ENCODE measurements around the gene CCDC12.
"Not testable (repeated sequence)": the region's sequence is repeated elsewhere in the genome, so short reads cannot be mapped to it uniquely, and the experiment has no call there.

CCDC12 gene

DNA sequence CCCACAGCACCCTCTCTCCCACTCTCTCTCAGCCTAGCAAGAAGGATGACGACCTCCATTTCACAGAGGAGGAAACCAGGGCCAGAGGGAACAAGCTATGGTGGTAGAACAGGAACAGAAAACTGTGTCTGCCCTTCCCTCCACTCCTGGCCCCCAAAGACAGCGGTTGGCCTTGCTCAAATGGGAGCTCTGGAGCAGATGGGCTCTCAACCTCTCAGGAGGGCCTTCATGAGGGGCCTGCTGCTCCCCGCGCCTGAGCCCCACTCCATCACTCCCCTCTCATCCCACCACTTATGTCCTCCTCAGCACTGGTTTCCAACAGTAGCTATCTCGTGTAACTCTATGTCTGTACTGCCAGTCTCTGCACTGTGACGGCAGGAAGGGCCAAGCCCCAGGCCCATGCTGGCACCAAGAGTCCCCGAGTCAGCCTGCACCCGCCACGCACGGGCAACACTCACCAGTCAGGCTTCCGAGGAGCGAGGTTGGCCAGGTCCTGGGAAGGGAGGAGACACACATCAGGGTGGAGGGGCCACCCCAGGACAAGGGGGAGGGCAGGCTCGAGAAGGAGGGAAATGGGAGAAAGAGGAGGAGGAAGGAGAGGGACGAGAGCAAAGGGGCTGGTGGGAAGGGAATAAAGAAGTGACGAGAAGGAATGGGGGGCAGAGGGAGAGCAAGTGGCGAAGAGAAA lies 53.5 kb downstream of the CCDC12 start:
- no peak for DNase-seq (ENCODE audit: low spot score)

DNA sequence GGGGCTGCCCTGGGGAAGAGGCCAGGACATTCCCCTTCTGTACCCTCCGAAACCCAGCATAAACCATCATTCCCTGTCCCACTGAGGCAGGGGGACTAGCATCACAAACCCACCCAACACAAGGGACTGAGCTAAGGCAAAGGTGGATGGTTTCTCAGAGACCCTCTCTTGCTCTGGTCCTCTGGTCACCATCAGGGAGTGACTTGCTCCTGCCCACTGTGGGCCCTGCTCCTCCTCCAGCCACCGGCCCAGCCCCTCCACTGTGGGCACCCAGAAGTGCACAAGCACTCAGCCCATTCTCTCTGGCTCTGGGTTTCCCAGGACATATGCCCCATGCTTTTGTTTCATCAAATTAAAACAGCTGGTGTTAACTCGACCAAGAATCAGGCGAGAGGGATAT lies 54.1 kb downstream of the CCDC12 start:
- no peak for DNase-seq (ENCODE audit: low spot score)

DNA sequence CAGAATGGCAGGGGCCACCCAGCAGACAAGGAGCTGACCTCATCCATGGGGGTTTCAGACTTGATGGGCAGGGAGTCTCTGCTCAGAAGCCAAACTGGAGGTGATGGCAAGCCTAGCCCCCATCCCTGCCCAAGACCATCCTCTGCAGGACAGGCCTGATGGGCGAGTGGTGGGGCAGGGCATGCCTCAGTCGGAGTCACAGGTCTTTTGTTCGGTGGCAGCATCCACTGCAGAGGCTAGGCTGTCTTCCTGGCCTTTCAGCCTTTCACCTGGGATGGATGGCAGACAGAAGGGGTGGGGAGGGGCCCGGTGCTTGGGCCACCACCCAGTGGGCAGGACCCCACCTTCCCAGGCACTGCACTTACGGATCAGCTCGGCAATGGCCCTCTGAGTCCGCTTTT lies 54.7 kb downstream of the CCDC12 start:
- DNase-seq (ENCODE audit: low spot score) = no peak

DNA sequence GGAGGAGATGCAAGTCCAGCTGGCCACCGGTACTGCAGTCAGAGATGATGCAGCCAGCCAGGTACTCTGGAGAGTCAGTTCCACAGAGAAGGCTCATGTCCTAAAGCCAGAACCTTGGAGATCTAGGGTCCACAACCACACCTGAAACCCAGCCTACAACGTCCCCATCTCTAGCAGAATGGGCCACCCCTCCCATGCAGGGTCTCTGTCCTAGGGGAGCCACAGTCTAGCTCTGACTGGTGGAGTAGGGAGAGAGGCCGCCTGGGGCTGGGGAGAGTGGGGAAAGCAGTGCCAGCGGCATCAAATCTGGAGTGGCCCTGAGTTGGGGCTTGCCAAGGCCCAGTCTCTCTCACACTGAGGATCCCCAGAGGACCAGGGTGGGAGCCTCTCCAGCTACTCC lies 55.5 kb downstream of the CCDC12 start:
- no peak for DNase-seq (ENCODE audit: low spot score)

DNA sequence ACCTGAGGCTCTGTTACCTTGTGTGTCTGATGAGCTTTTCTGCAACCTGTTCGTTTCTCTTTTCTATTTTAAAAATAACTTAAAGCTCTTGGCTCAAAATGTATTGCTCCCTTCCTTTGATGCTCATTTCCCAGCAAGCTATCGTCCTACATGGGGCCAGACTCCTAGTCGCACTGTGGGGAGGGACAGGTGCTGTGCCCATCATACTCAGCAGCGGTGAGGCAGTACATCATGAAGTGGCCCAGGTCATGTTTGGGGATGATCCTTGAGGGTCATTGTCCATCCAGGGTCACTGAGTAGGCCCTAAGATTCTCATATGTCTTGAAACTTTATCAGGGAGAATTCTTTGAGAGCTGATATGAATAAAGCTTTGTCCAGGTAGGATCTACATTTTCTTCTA lies 57.9 kb downstream of the CCDC12 start:
- no peak for DNase-seq (ENCODE audit: low spot score)

DNA sequence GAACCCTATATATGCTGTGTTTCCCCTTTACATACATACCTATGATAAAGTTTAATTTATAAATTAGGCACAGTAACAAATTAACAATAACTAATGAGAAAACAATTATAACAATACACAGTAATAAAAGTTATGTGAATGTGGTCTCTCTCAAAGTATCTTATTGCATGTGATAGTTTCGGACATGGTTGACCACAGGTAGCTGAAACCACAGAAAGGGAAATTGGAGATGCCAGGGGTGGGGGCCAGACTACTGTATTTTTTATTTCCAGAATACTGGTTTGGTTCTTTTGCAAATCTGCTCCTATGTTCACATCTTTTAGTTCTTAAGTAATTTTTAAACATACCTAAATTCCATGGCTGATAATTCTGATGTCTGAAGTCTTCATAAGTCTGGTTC lies 58.3 kb downstream of the CCDC12 start:
- DNase-seq (ENCODE audit: low spot score) = no peak

DNA sequence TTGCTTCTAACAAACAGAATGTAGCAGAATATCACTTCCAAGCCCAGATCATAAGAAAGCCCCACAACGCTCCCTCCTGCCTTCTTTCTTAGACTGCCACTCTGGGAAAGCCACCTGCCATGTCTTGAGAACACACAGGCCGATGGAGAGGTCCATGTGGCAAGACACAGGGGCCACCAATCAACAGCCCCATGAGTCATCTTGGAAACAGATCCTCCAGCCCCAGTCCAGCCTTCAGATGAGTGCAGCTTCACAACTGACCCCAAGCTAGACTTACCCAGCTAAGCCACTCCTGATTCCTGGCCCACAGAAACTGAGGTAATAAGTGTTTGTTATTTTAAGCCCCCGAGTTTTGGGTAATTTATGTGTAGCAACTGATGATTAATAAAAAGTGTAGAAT lies 59.3 kb downstream of the CCDC12 start:
- no peak for DNase-seq (ENCODE audit: low spot score)

DNA sequence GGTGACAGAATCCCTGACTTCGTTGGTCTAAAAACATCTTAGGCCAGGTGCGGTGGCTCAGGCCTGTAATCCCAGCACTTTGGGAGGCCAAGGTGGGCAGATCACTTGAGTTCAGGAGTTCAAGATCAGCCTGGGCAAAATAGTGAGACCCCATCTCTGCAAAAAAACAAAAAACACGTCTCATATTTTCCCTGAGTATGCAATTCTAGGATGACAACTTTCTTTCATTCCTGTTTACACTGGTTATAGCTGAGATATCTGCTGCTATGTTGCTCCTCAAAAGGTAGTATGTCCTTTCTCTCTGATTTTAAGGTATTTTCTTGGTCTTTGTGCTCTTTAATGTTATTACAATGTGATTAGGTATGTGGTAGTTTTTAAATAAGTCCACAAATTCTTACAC lies 59.7 kb downstream of the CCDC12 start:
- DNase-seq (ENCODE audit: low spot score) = no peak

DNA sequence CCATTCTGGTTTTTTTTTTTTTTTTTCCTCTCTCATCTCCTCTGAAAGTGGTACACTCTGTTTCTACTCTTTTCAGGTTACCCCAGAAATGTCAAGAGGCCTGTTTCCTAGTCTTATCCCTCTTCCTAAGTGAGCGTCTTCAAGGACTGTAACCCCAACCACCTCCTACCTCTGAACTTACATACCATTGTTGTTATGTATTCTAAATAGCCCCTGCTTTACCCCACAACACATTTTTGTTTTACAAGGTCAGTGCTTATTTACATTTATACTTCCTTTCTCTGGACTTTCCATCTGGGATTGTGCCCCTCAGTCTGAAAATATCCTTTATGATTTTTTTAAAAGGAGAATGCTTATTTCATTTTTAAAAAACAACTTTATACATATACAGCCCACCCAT lies 60.3 kb downstream of the CCDC12 start:
- no peak for DNase-seq (ENCODE audit: low spot score)

DNA sequence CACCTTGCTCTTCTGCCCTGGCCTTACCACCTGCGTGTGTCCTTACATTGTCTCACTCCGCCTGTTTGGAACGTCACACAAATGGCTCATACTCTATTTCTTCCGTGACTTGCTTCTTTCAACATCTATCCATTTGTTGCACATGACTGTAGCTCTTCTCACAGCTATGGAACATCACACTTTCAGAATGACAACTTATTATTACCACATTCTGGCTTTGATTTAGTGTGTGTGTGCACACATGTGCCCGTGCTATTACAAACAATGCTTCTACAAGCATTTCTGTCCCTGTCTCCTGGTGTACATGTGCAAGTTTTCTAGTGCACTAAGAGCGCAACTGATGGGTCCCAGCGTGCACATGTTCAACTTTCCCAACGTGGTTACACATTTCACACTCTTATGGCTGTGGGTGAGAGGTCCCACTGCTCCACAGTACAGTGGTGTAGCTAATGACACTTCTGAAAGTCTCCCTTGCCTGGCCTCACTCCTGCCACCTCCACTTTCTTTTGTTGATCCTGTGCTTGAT lies 61.2 kb downstream of the CCDC12 start:
- no peak for DNase-seq (ENCODE audit: low spot score)

DNA sequence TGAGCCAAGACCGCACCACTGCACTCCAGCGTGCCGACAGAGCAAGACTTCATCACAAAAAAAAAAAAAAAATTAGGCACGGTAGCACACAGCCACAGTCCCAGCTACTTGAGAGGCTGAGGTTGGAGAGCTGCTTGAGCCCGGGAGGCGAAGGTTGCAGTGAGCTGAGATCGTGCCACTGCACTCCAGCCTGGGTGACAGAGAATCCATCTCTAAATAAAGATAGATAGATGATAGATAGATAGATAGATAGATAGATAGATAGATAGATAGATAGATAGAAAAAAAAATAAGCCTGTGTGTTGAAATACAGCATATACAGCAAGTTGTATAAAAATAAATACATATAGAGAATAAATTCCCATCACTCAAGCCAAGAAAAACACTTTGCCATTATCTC lies 61.7 kb downstream of the CCDC12 start:
- no peak for DNase-seq (ENCODE audit: low spot score)

DNA sequence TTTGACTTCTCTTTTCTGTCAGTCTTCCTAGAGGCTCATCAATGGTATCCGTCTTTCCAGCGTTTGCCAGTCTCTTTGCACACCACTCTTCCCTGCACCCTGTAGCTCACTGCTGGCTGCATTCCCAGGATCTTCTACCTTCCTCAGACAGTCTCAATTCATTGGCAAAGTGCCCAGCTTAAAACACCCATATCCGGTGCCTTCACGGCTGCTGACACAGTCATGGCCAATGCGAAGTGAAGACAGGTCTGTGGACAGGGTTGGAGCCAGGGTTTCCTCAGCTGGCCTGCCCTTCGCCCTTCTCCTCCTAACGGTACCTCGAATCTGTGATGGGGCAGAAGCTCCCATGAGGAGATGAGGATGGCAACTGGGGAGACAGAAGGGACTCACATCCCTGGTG lies 62.9 kb downstream of the CCDC12 start:
- peak; percentile 50 for DNase-seq (ENCODE audit: low spot score)

DNA sequence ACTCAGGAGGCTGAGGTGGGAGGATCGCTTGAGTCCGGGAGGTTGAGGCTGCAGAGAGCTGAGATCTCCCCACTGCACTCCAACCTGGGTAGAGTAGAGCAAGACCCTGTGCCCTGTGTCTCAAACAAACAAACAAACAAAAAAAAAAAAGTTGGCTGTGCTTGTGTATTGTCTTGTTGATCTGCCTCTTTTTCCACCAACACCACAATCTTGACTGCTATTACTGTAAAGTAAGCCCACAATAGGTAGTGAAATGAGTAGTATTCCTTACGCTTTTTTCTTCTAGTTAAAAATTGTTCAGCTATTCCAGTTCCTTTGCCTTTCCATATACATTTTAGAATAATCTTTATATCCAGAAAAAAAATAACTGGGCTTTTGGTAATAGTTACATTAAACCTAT lies 63.6 kb downstream of the CCDC12 start:
- DNase-seq (ENCODE audit: low spot score) = no peak

DNA sequence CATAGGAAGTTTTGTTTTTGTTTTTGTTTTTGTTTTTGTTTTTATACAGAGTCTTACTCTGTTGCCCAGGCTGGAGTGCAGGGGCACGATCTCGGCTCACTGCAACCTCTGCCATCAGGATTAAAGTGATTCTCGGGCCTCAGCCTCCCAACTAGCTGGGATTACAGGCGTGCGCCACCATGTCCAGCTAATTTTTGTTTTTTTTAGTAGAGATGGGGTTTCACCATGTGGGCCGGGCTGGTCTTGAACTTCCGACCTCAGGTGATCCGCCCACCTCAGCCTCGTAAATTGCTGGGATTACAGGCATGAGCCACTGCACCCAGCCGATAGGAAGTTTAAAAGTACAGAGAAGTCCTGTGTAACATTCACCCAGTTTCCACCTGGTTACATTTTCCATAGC lies 65.6 kb downstream of the CCDC12 start:
- not testable (repeated sequence) for DNase-seq (ENCODE audit: low spot score)

DNA sequence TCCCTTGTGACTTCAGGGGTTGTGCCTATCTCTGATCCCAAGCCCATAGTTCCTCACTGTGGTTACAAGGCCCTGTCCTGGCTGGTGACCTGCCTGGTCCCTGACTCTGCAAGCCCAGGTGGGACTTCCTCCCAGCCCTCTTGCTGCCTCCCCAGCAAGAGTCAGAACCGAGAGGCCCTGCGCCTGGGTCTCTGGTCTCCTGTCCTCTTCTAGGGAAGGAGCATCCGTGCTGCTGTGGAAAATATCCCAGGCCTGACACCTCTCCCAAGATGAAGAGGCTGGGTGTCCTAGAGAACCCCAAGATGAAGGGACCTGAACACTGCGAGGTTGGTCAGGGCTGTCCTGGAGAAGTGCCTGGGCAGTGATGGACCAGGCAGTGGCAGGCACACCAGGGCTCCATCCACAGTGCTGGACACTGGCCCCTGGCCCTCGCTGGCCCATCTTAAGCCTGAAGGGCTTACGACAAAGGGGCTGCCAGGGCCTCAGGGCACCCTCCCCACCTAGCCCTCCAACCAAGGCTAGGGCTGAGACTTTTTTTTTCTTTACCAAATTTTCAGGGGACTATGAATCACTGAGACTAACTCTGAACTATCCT lies 66.3 kb downstream of the CCDC12 start:
- no peak for DNase-seq (ENCODE audit: low spot score)

DNA sequence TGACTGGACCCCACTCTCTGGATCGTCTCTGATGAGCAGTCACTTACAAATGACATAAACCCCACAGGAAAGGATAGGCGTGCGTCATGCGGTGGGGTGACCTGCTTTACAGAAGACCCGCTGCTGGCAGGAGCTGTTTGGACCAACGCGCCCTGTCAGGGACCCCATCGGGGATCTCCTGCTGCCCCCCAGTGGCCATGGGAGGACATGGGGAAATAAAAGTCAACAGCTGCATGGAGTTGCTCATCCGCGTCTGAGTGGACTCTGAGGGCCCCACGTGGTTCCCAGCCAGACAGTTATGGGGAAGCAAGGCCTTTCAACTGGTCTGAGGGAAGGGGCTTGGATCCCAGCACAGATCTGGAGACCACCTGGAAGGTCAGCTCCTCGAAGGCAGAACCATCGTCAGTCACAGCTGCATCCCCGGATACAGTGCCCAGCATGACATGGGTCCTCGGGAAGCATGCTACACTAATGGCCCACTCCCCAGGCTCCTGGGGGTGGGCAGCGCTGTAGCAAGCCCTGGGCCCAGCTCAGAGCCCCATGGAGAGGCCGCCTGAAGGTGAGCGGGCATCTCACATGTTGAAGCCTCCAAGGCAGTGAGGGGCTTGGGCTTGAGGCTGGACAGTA lies 66.9 kb downstream of the CCDC12 start:
- peak; percentile 84 for DNase-seq (ENCODE audit: low spot score)

DNA sequence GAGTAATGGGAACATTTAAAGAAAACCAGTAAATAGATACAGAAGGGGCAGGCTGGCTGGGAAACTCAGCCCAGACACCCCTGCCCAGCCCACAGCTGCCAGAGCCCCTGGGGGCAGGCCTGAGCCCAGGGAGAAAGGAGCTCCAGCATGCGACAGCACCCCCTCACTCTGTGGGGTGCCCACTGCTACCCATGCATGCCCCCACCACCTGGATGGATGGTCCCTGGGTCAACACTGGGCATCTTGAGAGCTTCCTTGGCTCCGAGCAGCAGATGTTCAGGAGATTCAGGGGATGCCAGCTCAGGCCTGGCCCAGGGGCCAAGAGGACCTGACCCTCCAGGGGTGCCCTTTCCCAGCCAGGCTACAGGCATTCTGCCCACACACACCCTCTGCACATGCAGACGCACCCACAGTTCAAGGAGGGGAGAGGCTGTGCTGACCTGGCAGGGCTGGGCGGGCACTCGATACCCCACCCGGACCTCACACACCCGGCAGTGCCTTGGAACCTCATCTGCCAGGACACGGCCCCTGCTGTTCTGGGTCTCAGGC lies 67.5 kb downstream of the CCDC12 start:
- no peak for DNase-seq (ENCODE audit: low spot score)

DNA sequence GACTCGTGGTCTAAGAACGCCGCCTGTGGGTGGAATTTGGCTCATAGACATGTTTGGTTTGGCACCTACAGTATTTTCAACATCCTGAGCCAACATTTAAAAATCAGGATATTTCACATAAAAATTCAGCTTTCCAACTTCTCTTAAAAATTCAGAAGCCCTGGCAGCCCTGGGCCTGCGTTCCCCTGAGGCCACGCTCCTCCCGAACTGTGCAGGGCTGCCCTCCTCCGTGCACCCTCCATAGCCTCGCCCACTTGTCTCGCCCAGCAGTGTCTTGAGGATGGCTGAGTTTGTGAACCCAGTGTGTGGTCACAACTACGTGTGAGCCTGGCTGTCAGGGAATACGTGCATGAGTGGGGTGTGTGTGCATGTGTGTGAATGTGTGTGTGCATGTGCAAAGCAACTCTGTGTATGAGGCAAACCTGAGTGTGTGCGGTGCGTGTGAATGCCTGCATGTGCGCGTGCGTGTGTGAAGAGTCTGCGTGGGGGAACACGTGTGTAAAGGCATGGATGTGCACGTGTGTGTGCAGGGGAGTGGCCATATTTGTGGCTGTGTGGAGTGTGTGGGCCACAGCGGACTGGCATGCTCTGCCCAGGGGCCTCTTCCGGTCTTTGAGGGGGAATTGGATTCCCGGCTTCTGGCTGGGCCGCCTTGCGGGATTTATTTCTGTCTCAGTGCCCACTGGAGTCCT lies 68.1 kb downstream of the CCDC12 start:
- no peak for DNase-seq (ENCODE audit: low spot score)

DNA sequence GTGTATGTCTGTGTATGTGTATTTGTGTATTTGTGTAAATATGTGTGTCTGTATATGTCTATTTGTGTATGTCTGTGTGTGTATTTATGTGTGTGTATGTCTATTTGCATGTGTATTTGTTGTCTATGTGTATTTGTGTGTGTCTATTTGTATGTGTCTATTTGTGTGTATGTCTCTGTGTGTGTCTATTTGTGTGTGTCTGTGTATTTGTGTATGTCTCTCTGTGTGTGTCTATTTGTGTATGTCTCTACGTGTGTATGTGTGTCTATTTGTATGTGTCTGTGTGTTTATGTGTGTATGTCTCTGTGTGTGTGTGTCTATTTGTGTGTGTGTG lies 68.6 kb downstream of the CCDC12 start:
- no peak for DNase-seq (ENCODE audit: low spot score)

DNA sequence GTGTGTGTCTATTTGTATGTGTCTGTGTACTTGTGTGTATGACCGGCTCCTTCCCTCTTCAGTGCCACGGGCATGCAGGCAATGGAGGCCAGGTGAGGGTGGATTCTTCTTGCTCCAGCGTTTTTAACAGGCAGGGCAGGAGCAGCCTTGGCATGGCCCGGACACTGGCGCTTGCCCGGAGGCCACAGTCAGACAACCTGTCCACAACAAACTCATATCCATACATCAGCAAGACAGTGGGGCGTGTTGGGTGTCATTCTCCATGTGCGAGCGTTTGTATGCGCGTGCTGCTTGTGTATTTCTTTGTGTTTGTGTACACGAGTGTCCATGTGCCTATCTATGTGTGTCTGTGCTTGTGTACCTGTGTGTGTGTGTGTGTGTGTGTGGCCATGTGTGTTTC lies 69.3 kb downstream of the CCDC12 start:
- no peak for DNase-seq (ENCODE audit: low spot score)

DNA sequence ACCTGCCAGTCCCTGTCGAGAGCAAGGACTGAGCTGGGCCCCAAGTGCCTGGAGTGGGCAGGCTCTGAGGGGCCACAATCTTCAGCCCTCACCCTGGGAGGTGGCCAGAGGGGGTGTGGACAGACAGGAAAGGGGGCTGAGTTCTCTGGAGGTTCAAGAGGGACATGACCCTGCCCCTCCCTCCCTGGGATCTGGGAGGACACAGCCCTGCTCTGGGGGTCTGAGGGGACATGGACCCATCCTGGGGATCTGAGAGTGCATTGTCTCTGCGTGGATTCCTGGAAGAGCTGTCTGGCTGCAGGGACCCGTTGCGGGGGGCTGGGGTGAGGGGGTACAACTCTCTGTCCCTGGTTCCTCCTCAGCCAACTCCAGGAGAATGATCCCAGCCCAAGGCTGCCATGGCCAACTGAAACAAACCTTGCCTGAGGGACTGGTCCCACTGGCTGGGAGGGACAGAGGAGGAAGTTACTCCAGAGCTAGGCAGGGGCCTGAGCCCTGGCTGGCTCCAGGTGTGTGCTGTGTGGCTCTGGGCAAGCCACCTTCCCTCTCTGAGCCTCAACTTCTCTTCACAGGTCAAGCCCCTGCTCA lies 70.0 kb downstream of the CCDC12 start:
- no peak for DNase-seq (ENCODE audit: low spot score)

DNA sequence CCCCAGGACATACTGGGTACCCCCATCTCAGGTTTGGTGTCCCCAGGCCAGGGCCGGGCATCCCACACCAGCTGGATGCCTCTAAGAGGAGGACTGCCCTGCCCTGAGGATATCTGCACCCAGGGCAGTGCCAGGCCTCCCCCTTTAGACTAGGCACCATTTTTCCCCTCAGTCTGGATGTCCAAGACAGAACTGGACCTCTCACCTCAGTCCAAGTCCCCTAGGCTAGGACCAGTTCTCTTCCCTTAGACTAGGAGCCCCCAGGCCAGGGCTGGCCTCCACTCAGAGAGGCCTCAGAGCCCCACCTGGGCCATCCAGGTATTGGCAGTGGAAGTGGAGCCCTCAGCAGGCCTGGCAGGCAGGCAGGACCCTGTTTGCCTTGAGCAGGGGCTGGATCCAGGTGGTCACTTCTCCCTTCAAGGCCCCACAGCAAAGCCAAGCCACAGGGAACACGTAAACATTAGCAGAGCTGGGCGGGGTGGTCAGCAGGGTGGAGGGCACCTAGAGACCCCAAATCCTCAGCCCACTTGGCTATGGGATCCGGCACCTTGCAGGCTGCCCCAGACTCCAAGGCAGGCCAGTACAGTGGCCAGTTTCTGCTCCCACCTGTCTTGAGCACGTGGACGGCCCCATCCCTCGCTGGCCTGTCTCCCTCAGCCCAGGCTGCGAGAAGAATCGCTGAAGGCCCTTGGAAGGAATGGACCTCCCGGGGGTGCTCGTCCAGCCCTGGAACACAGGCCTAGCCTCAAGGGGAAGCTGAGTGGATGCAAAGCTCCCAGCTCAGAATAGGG lies 70.7 kb downstream of the CCDC12 start:
- no peak for DNase-seq (ENCODE audit: low spot score)

All from cerebellar cortex (tissue), 1 donor.